Gastroesophageal sphincter (tissue), 3 donors: Measurements from ENCODE around the gene NOS1.

Source experiments
- CTCF ChIP-seq, 4 experiments: fragments of 200-600 bp in 2 of 4; fragments of 450-650 bp in 2 of 4; sonication (generic) in 1 of 4; IDR thresholded peaks; one replicate each; pipeline ENCODE4 v1.5.1; 2017 to 2019; ENCODE audit warnings: antibody characterized with exemption in 4 of 4, mild to moderate bottlenecking in 2 of 4, moderate library complexity in 2 of 4
- POLR2A ChIP-seq, 2 donors: fragments of 450-650 bp; IDR thresholded peaks; one replicate each; pipeline ENCODE4 v1.6.1; 2017; ENCODE audit warnings: antibody characterized with exemption in 2 of 2, mild to moderate bottlenecking in 2 of 2, moderate library complexity in 1 of 2

GRCh38 chr12:117388951-117389446, 27.6 kb upstream of the NOS1 start:
- TF ChIP-seq CTCF (IDR thresholded peaks at IDR 0.05) (no peak), POLR2A (IDR thresholded peaks at IDR 0.05) (no peak)
